Pons (tissue), 1 donor: ENCODE measurements around the gene BMPR2.

Experiments
- DNase-seq: peaks from one replicate; pipeline ENCODE4 v3.0.0-alpha.2; 2016; ENCODE audit warnings: low spot score

BMPR2 gene

DNA sequence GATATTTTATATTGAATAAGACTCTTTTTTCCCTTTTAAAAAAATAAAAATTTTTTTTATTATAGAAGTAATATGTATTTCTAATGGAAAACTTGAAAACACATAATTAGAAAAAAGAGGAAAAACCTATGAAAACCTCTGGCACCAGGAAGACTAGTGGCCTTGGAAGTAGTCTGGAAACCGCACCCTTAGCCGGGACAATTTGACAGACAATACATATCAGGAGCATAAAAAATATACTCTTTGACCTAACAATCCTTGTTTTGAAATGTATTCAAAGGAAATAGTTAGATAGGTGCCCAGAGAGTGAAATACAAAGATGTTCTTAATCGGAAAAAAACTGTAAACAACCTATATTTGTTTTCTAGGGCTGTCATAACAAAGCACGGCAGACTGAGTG lies 223.8 kb downstream of the BMPR2 start:
- no peak for DNase-seq

DNA sequence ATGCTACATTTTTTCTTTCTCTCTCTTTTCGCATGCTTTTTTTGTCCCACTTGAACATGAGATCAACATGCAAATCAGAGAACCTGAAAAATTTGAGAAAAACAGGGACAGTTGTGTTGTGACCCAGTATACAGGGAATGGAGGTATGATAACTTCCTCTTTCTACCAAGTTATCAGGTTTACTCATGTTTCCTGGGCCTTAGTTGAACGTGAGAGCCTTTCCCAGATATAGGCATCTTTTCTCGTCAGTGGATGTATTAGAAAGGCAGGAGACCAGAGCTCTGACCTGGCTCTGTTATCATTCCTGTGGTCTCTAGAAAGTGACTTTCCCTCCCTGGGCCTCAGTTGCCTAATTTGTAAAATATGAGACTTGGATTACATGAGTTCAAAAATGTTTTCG lies 228.6 kb downstream of the BMPR2 start:
- no peak for DNase-seq

DNA sequence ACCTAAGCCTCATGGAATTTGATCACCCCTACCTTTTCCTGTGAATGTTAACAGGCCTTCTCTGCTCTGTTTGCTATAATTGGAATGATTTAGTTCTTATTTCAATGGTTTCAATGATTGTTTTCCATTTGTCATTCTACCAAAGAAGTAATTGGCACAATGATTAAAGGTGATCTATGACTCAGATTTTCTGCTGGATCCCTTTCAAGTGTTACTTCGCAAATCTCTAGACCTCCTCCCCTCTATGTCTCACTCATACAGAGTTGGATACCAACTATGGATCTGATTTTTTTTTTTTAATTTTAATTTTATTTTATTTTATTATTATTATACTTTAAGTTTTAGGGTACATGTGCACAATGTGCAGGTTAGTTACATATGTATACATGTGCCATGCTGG lies 229.0 kb downstream of the BMPR2 start:
- DNase-seq, result no peak

DNA sequence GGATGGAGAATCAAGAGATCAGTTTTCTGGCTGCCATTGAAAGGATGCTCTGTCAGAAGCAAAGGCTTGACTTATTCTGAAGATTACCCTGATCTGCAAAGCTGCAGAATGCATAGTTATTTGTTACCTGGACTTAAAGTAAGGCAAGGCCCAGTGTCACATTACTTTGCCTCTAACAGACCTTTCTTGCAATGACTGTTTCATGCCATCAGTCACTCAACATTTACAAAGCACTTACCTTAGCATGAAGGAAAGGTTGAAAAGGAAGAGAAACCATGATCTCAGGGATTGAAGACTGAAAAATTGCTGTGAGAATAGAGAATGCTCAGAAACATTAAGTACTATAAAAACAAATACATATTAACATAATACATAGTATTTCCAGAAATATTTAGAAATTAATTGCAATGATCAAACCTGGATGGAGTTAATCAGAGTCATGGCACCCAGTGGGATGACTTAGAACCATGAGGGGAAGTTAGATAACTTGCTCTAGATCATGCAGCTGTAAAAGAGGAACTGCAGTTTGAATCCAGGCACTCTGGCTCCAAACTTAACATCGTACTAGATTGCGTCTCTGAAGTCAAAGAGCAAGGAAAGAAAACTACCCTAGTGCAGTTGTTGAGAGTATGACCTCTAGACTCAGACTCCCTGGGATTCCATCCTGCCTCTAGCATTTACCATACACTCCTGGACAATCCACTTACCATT lies 232.2 kb downstream of the BMPR2 start:
- peak; percentile 34 for DNase-seq

DNA sequence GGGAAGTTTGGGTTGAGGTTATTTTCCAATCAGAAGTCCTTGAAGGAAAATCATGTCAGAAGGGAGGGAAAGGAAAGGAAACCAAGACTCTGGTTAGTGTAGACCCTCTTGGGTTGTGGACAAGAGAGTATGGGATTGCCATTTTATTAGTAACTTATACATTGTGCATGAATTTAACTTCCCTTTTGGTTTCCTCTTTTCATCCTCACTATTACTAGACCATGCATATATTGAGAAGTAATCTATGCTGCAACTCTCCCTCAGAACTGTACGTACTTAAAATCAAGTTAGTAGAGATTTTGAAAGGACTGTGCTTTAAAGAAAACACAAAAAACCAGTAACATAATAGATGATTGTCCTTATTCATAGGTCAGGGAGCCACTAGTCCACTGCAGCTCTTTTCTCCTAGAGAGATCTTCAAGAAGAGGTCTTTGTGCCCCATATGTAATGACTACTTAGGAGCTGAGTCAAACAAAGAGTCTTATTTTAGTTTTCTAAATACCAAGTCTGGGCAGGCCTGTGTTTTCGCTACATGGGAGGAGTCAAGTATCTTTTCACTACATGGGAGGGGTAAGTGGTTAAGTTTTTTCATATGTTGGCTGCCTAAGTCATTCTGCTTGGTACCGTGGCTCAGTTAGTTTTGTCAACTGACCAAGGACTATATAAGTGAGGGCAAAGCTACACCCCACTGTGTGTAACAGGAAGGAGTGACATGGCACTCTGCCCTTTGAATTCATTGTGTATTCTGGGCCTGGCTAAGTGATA lies 233.4 kb downstream of the BMPR2 start:
- peak; percentile 40 for DNase-seq

DNA sequence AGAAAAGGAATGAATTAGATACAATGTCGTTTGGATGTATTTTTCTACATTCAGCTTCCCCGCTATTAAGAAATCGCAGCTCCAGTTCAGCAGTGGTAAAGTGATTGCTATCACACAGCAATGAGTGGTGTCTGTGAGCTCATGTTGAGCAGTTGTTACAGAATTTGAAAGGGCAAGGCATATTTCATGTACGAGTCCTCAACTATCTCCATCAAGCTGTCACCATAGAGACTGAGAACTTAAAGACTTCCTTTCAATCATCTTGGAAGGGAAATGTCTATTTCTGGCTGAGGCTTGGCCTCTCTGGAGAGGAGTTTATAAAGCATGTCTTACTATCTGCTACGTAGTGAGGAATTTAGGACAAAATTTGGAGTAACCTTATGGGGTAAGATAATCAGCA lies 234.3 kb downstream of the BMPR2 start:
- DNase-seq, result no peak

DNA sequence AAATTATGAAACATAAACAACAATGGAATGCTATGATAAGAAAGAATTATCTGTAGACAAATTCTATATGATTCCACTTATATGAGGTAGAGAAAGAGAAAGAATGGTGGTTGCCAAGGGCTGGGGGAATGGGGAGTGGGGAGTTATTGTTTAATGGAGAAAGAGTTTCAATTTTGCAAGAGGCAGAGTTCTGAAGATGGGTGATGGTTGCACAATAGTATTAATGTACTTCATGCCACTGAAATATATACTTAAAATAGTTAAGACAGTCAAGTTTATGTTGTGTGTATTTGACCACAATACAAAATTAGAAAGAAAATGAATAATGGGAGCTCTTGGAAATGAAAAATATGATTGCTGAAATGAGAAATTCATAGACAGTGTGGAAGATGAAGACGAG lies 236.0 kb downstream of the BMPR2 start:
- DNase-seq, result no peak

DNA sequence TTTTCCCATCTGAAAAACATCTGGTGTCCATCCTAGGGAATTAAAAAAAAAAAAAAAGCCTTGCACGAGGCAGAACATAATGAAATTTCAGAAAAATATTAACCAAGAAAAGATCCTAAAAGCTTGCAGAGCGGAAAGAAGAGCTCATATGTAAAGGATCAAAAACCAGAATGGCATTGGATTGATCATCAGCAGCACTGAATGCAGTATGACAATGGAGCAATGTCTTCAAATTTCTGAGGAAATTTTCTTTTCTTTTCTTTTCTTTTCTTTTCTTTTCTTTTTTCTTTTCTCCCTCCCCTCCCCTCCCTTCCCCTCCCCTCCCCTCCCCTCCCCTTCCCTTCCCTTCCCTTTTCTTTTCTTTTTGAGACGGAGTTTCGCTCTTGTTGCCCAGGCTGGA lies 237.4 kb downstream of the BMPR2 start:
- no peak for DNase-seq
